HUES48 (cell line): ENCODE results near the gene FKBP1C.
"Not testable (repeated sequence)": the region's sequence is repeated elsewhere in the genome, so short reads cannot be mapped to it uniquely, and the experiment has no call there.

Experiments
- H3K27ac ChIP-seq: one replicate; pipeline ENCODE4 v1.7.0; 2013; ENCODE audit warnings: low read depth, low read length, inconsistent platforms
- H3K27me3 ChIP-seq: 2 replicates; pipeline ENCODE4 v1.6.1; 2013; ENCODE audit warnings: mild to moderate bottlenecking, low read length; ENCODE audit not compliant: control insufficient read depth, insufficient read depth
- H3K36me3 ChIP-seq: 2 replicates; pipeline ENCODE4 v1.6.1; 2013; ENCODE audit warnings: low read length; ENCODE audit not compliant: control insufficient read depth, insufficient read depth
- H3K4me1 ChIP-seq: 2 replicates; pipeline ENCODE4 v1.6.1; 2013; ENCODE audit warnings: mild to moderate bottlenecking, low read length; ENCODE audit not compliant: control insufficient read depth, insufficient read depth
- H3K4me3 ChIP-seq: 2 replicates; pipeline ENCODE4 v1.5.1; 2013; ENCODE audit warnings: mild to moderate bottlenecking, low read depth, low read length
- H3K9ac ChIP-seq: 2 replicates; pipeline ENCODE4 v1.6.1; 2013; ENCODE audit warnings: mild to moderate bottlenecking, low read depth, low read length, moderate library complexity
- H3K9me3 ChIP-seq: 2 replicates; pipeline ENCODE4 v1.6.1; 2013; ENCODE audit warnings: low read length; ENCODE audit not compliant: control insufficient read depth, insufficient read depth

Gene FKBP1C

DNA sequence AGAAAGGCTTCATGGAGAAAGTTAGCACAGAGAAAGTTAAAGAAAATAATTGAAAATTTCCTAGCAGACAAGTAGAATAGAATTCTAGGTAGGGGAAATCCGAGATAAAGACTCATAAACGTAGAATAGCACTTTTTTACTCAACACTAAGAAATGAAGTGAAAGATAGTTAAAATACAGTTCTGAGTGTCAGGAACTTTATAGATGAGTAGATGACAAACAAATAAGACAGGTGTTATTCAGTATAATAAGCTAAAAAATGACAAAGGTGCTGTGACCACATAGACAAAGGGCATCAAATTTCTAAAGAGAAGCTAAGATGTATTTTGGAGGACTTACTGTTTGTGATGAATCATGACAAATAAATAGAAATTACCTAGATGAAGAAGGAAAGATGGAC, 12.9 kb downstream of the FKBP1C start:
- Histone ChIP-seq H3K4me1 (no peaks in the 10 kb centered on the region), H3K4me3 (no peak overlapping the region)

DNA sequence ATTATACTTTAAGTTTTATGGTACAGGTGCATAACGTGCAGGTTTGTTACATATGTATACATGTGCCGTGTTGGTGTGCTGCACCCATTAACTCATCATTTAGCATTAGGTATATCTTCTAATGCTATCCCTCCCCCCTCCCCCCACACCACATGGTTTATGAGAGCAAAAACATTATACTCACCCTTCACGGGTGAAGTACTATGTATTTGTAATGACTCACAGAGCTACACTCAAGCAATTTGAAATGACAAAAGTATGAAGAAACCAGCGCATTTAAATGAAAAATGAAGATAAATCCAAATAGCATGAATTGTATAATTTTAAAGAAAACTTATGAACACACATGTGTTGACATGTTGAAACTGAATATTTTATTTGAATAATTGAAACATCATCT, 14.7 kb downstream of the FKBP1C start:
- not testable (repeated sequence) for H3K4me3 ChIP-seq, H3K27me3 ChIP-seq, H3K9me3 ChIP-seq, H3K36me3 ChIP-seq, H3K27ac ChIP-seq, H3K9ac ChIP-seq, H3K4me1 ChIP-seq

More for the DNA sequence above, 12.9 kb downstream of the FKBP1C start:
- Histone ChIP-seq H3K9me3 (peaks cover 4% of the 10 kb centered on the region; the same call in 1 of the 2 replicates), H3K36me3 (no peaks in the 10 kb centered on the region), H3K27ac (no peak overlapping the region), H3K27me3 (no peaks in the 10 kb centered on the region), H3K9ac (no peak overlapping the region)

DNA sequence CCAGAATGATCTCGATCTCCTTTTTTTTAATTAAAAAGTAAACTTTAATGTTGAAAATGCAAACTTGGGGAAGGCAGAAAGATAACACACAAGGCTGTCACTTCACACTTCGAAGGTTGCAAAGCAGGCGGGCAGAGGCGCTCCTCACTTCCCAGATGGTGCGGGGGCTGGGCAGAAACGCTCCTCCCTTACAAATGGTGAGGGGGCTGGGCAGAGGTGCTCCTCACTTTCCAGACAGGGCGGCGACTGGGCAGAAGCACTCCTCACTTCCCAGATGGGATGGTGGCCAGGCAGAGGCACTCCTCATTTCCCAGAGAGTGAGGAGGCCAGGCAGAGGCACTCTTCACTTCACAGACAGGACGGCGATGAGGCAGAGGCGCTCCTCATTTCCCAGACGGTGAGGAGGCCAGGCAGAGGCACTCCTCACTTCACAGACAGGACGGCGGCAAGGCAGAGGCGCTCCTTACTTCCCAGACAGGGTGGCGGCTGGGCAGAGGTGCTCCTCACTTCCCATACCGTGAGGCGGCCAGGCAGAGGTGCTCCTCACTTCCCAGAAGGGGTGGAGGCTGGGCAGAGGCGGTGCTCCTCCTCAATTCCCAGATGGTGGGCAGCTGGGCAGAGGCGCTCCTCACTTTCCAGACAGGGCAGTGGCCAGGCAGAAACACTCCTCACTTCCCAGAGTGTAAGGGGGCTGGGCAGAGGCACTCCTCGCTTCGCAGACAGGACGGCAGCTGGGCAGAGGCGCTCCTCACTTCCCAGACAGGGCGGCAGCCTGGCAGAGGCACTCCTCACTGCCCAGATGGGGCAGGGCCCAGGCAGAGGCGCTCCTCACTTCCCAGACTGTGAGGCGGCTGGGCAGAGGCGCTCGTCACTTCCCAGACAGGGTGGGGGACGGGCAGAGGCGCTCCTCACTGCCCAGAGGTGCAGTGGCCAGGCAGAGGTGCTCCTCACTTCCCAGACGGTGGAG, 16.9 kb downstream of the FKBP1C start:
- H3K4me3 ChIP-seq, H3K9me3 ChIP-seq, H3K9ac ChIP-seq, H3K27ac ChIP-seq, H3K4me1 ChIP-seq, H3K27me3 ChIP-seq, H3K36me3 ChIP-seq: not testable (repeated sequence)

DNA sequence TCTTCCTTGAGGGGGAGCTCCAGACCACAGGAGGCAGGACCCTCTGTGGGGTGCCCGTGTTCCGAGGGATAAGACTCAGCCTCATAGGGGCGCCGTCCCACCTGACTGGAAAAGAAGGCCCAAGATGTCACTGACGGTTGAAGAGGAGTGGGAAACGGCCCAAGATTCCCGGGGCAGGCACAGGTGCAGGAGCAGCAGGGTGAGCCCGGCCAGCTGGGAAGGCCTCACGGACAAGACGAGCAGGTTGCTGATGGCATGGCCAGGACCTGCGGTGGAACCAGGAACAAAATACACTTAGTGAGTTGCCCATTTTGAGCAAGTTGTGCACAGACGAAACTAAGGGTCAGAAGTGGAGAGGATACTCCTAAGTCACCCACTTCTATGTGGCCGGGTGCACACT, 18.8 kb downstream of the FKBP1C start:
- H3K9me3 ChIP-seq, H3K27ac ChIP-seq, H3K9ac ChIP-seq, H3K4me1 ChIP-seq, H3K27me3 ChIP-seq, H3K36me3 ChIP-seq, H3K4me3 ChIP-seq: not testable (repeated sequence)

DNA sequence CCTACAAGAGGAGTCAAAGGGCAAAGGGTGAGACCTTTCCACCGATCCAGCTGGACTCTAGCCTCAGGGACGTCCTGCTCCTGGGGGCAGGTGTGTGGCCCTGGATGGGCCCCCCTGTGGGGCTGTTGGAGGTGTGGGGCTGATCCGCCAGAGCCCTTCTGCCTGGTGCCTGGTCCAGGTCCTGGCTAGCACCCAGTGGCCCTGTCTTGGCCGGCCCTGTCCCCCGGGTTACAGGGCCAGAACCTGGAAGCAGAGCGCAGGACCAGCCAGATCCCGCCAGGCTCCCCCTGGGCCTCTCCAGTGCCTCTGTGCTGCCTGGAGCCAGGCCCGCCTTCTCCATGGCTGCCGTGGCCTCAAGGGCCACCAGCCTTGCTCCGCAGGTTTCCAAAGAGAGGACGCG, 19.2 kb downstream of the FKBP1C start:
- H3K27me3 ChIP-seq, H3K36me3 ChIP-seq, H3K4me1 ChIP-seq, H3K27ac ChIP-seq, H3K9ac ChIP-seq, H3K4me3 ChIP-seq, H3K9me3 ChIP-seq: not testable (repeated sequence)

DNA sequence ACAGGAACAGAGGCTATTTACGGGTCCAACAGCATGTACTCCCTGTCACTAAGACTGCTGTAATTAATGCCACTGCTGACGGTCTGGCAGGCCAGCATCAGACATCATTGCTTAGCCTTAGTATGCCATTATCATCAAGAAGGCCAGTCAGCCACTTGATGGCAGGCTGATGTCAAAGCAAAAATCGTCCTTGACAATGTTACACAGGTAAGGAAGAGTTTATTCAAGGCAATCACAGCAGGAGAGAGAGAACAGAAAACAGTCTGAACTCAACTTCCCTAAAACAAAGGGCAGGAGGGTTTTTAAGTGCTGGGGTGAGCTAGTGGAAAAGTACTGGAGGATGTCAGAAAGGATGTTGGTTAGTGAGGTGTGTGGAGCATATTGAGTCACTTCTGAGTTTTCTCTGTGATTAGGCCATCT, 25.1 kb downstream of the FKBP1C start:
- H3K4me1 ChIP-seq = peaks cover 15% of the 10 kb centered on the region
- H3K27me3 ChIP-seq = peaks cover 10% of the 10 kb centered on the region
- no peak overlapping the region for H3K9ac ChIP-seq

DNA sequence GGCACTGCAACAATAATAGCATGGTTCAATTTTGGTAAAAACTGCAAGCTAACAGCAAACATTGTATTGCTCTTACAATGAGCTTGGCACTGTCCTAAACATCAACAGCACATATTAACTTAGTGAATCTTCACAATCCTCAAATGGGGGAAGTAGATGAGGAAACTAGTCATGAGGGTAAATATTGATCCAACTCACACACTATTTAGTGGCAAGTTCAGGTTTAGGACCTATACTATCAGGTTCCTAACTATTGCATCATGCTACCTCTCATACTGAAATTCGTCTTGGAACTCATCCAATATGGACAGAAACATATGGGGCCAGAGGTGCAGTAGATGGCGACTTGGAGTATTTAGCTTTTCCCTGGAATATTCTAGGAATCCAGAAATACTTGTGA, 34.2 kb downstream of the FKBP1C start:
- Histone ChIP-seq H3K4me3 (no peak overlapping the region), H3K9ac (no peak overlapping the region), H3K36me3 (no peaks in the 10 kb centered on the region), H3K4me1 (no peaks in the 10 kb centered on the region), H3K9me3 (no peaks in the 10 kb centered on the region), H3K27me3 (no peaks in the 10 kb centered on the region), H3K27ac (no peak overlapping the region)

More for the DNA sequence above, 25.1 kb downstream of the FKBP1C start:
- H3K4me3 ChIP-seq = no peak overlapping the region
- no peaks in the 10 kb centered on the region for H3K9me3 ChIP-seq
- no peak overlapping the region for H3K27ac ChIP-seq
- no peaks in the 10 kb centered on the region for H3K36me3 ChIP-seq

DNA sequence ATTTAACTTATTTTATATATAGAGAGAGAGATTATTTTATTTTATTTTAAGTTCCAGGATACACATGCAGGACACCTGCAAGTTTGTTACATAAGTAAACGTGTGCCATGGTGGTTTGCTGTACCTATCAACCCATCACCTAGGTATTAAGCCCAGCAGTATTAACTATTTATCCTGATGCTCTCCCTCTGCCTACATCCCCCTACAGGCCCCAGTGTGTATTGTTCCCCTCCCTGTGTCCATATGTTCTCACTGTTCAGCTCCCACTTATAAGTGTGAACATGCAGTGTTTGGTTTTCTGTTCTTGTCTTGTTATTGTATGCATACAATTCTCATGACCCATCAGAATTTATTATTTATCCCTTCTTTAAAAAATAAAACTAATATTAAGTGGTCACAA, 34.6 kb downstream of the FKBP1C start:
- Histone ChIP-seq H3K27ac (no peak overlapping the region), H3K4me3 (no peak overlapping the region), H3K36me3 (no peaks in the 10 kb centered on the region)

DNA sequence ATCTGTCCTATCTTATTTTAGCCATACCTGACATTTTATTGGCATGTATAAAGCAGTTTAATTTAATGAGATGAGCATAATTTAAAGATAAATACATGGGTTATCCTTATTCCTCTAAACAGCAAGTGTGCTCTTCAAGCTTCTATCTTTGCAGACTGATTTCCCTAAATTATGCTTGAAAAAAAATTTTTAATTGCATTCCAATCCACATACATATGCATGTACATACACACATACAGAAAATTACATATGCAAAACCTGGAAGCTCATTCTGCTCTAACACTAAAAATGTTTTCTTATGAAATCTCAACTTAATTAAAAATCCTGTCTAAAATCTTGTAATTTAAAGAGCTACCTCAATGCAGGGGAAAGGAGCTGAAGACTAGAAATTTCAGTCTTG, 35.3 kb downstream of the FKBP1C start:
- no peaks in the 10 kb centered on the region for H3K27me3 ChIP-seq
- no peaks in the 10 kb centered on the region for H3K4me1 ChIP-seq
- H3K9me3 ChIP-seq = no peaks in the 10 kb centered on the region
- no peak overlapping the region for H3K9ac ChIP-seq
- no peaks in the 10 kb centered on the region for H3K36me3 ChIP-seq
- no peak overlapping the region for H3K27ac ChIP-seq
- H3K4me3 ChIP-seq = no peak overlapping the region

More for the DNA sequence above, 34.6 kb downstream of the FKBP1C start:
- Histone ChIP-seq H3K9me3 (no peaks in the 10 kb centered on the region), H3K9ac (no peak overlapping the region), H3K4me1 (no peaks in the 10 kb centered on the region), H3K27me3 (no peaks in the 10 kb centered on the region)

DNA sequence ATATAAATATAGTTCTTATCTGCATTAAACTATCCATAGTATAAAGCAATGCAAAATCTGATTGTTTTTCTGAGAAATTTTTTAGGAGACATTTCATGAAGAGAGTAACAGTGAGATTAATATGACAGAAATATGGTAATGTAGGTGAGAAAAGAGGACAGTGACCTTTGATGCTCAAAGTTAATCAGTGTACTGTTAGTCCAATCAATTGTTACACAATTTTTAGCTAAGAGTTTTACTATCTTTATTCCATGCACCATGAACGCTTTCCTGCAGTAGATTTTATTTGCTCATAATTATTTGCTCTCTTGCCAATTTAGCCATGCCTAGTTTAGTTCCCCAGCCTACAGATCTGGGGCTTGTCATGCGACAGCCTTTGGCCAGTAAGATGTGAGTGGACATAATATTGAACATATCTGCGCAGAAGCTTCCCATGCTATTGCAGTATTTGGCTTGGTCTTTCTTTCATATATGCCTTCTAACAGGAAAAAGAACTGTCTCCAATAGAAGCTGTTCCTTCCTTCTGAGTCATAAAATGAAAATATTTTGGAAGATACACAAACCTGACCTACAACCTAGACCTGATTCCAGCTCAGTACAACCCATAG, 38.7 kb downstream of the FKBP1C start:
- no peaks in the 10 kb centered on the region for H3K27me3 ChIP-seq
- no peak overlapping the region for H3K4me3 ChIP-seq
- H3K9ac ChIP-seq = no peak overlapping the region
- no peaks in the 10 kb centered on the region for H3K4me1 ChIP-seq
- H3K9me3 ChIP-seq = no peaks in the 10 kb centered on the region
- H3K36me3 ChIP-seq = no peaks in the 10 kb centered on the region
- H3K27ac ChIP-seq = no peak overlapping the region

DNA sequence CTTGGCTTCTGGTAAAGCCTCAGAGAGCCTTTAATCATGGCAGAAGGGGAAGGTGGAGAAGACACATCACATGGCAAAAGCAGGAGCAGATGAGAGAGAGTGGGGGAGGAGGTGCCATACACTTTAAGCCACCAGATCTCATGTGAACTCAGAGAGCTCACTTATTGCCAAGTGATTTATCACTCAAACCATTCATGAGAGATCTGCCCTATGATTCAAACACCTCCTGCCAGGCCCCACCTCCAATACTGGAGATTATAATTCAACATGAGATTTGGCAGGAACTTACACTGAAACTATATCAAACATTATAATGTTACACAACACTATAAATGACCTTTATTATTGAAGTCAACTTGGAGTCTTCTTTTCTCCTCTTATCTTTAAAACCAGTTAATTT, 47.9 kb downstream of the FKBP1C start:
- Histone ChIP-seq H3K27me3 (no peaks in the 10 kb centered on the region), H3K4me3 (no peak overlapping the region), H3K4me1 (peaks cover 10% of the 10 kb centered on the region; the same call in 1 of the 2 replicates), H3K9ac (no peak overlapping the region), H3K9me3 (no peaks in the 10 kb centered on the region), H3K36me3 (no peaks in the 10 kb centered on the region), H3K27ac (no peak overlapping the region)
